MCF 10A (cell line): ENCODE data around the gene LDB2. TPM values are rescaled to one million over a fixed set of nuclear protein-coding genes. Genes with fewer than 3 reads are reported as not detected.
"Not testable (repeated sequence)": the region's sequence is repeated elsewhere in the genome, so short reads cannot be mapped to it uniquely, and the experiment has no call there.

Experiments used
- BruUV-seq: library from RNA; stranded (reverse); fragments of 400-500 nt; replicated peaks from 2 replicates; lab custom pipeline; 2021; lab: Mats Ljungman, UMichigan
- CTCF ChIA-PET: fragments of 300-600 bp; sonication (Branson Sonifier 250); formaldehyde crosslinking; extraction: SDS; loops from one replicate; lab custom pipeline; 2021; ENCODE audit warnings: antibody characterized with exemption, inconsistent platforms; lab: Yijun Ruan, JAX
- POLR2A ChIA-PET: fragments of 300-600, 350-650 bp; sonication (Branson Sonifier 250); formaldehyde crosslinking; extraction: SDS; loops from one replicate; lab custom pipeline; 2020; ENCODE audit warnings: antibody characterized with exemption, inconsistent platforms; lab: Yijun Ruan, JAX
- DNase-seq: peaks from one replicate; pipeline ENCODE4 v3.0.0-alpha.2; 2018; ENCODE audit not compliant: unreplicated experiment
- H3K27ac Mint-ChIP-seq: one replicate; pipeline ENCODE4 v1.8.0; 2022; ENCODE audit warnings: mild to moderate bottlenecking, low read depth, mixed read lengths; ENCODE audit not compliant: unreplicated experiment
- H3K27me3 Mint-ChIP-seq: one replicate; pipeline ENCODE4 v1.8.0; 2022; ENCODE audit warnings: mixed read lengths; ENCODE audit not compliant: insufficient read depth, unreplicated experiment
- H3K36me3 Mint-ChIP-seq: one replicate; pipeline ENCODE4 v1.8.0; 2022; ENCODE audit warnings: mild to moderate bottlenecking, moderate library complexity, mixed read lengths; ENCODE audit not compliant: insufficient read depth, unreplicated experiment
- H3K4me1 Mint-ChIP-seq: one replicate; pipeline ENCODE4 v1.8.0; 2022; ENCODE audit warnings: mixed read lengths; ENCODE audit not compliant: insufficient read depth, unreplicated experiment
- H3K4me3 Mint-ChIP-seq: one replicate; pipeline ENCODE4 v1.8.0; 2022; ENCODE audit warnings: mild to moderate bottlenecking, moderate library complexity, mixed read lengths; ENCODE audit not compliant: unreplicated experiment
- H3K9me3 Mint-ChIP-seq: one replicate; pipeline ENCODE4 v1.8.0; 2022; ENCODE audit warnings: mixed read lengths; ENCODE audit not compliant: unreplicated experiment
- CTCF ChIP-seq: fragments of 200-600 bp; IDR thresholded peaks from one replicate; pipeline ENCODE4 v1.8.0; 2022; ENCODE audit warnings: antibody characterized with exemption, mild to moderate bottlenecking; ENCODE audit not compliant: unreplicated experiment
- intact Hi-C: fragments of 100-400 bp; cut with micrococcal nuclease; formaldehyde crosslinking; loops from 2 replicates; pipeline ENCODE4 v1.14.1; 2022
- total RNA-seq: library from RNA; stranded (reverse); gene quantifications from 2 replicates; pipeline ENCODE4 v1.2.3, GENCODE V29; 2022

Gene LDB2
- total RNA-seq, 1 experiment from 2014 or later, result not detected

GRCh38 chr4:16636304-16636703, 262.1 kb downstream of the LDB2 start:
- Mint-ChIP-seq H3K36me3 (no peaks in the 10 kb centered on the region), H3K9me3 (no peaks in the 10 kb centered on the region), H3K4me1 (no peaks in the 10 kb centered on the region), H3K4me3 (no peak overlapping the region), H3K27ac (no peak overlapping the region), H3K27me3 (peaks cover 63% of the 10 kb centered on the region)
- TF ChIP-seq CTCF, result no peak
- ChIA-PET POLR2A (no interaction called here), CTCF (interaction anchor here (1.3 kb wide), 1 partner anchor 687 kb away, joined by 3 read pairs; no protein-coding TSS in a partner anchor)
- no TSS peak for BruUV-seq
- DNase-seq, result no peak
- intact Hi-C loops, result no loop called here

GRCh38 chr4:16629274-16629673, 269.2 kb downstream of the LDB2 start:
- BruUV-seq, H3K36me3 Mint-ChIP-seq, H3K4me3 Mint-ChIP-seq, H3K27me3 Mint-ChIP-seq, DNase-seq, intact Hi-C loops, H3K27ac Mint-ChIP-seq, H3K9me3 Mint-ChIP-seq: not testable (repeated sequence)
- ChIA-PET POLR2A (interaction anchor here (0.6 kb wide), 1 partner anchor 828 kb away, joined by 3 read pairs; no protein-coding TSS in a partner anchor), CTCF (interaction anchor here (1.0 to 4.3 kb wide), 3 partner anchors 9 to 338 kb away, joined by 4 to 20 read pairs (median 5); no protein-coding TSS in a partner anchor)
- peaks cover 17% of the 10 kb centered on the region for H3K4me1 Mint-ChIP-seq

GRCh38 chr4:16628835-16629234, 269.6 kb downstream of the LDB2 start:
- Mint-ChIP-seq H3K4me1 (peaks cover 17% of the 10 kb centered on the region), H3K27ac (peak overlapping the region; percentile 65)
- H3K36me3 Mint-ChIP-seq, H3K27me3 Mint-ChIP-seq, BruUV-seq, intact Hi-C loops, H3K4me3 Mint-ChIP-seq, H3K9me3 Mint-ChIP-seq, DNase-seq: not testable (repeated sequence)
- POLR2A ChIA-PET, result interaction anchor here (0.6 to 1.0 kb wide), 2 partner anchors 116 to 829 kb away, joined by 3 read pairs; no protein-coding TSS in a partner anchor
- CTCF ChIA-PET, result interaction anchor here (0.7 to 4.3 kb wide), 3 partner anchors 8 to 72 kb away, joined by 4 to 20 read pairs (median 5); no protein-coding TSS in a partner anchor

GRCh38 chr4:16627999-16628398, 270.4 kb downstream of the LDB2 start:
- no peak for TF ChIP-seq CTCF
- H3K27ac Mint-ChIP-seq, result peak overlapping the region; percentile 65
- BruUV-seq, result no TSS peak
- H3K4me3 Mint-ChIP-seq, result no peak overlapping the region
- H3K4me1 Mint-ChIP-seq, result peaks cover 17% of the 10 kb centered on the region
- intact Hi-C loops, result no loop called here
- DNase-seq, result peak; percentile 75
- no peaks in the 10 kb centered on the region for H3K36me3 Mint-ChIP-seq
- H3K27me3 Mint-ChIP-seq, result no peaks in the 10 kb centered on the region
- H3K9me3 Mint-ChIP-seq, result no peaks in the 10 kb centered on the region
- ChIA-PET CTCF (interaction anchor here (0.6 to 4.3 kb wide), 5 partner anchors 8 to 1534 kb away, joined by 3 to 20 read pairs (median 5); no protein-coding TSS in a partner anchor), POLR2A (interaction anchor here (0.7 to 1.0 kb wide), 3 partner anchors 54 to 820 kb away, joined by 3 to 5 read pairs (median 3); no protein-coding TSS in a partner anchor)

GRCh38 chr4:16626945-16627344, 271.5 kb downstream of the LDB2 start:
- DNase-seq, result peak; percentile 90
- ChIA-PET CTCF (interaction anchor here (0.6 to 4.3 kb wide), 3 partner anchors 9 to 192 kb away, joined by 3 to 20 read pairs (median 3); no protein-coding TSS in a partner anchor), POLR2A (no interaction called here)
- H3K36me3 Mint-ChIP-seq, result no peaks in the 10 kb centered on the region
- TF ChIP-seq CTCF, result no peak
- intact Hi-C loops, result no loop called here
- no peak overlapping the region for H3K4me3 Mint-ChIP-seq
- no peak overlapping the region for H3K27ac Mint-ChIP-seq
- BruUV-seq, result no TSS peak
- no peaks in the 10 kb centered on the region for H3K9me3 Mint-ChIP-seq
- peaks cover 17% of the 10 kb centered on the region for H3K4me1 Mint-ChIP-seq
- H3K27me3 Mint-ChIP-seq, result no peaks in the 10 kb centered on the region
